ENCODE results near the gene ALLC. TPM values are rescaled to one million over a fixed set of nuclear protein-coding genes. Genes with fewer than 3 reads are reported as not detected.
A peak's percentile ranks its signal among the peaks of the same experiment; 100 is the strongest.
"Not testable (repeated sequence)": the region's sequence is repeated elsewhere in the genome, so short reads cannot be mapped to it uniquely, and the experiment has no call there.

The ALLC gene
- polyA plus RNA-seq, 4 donors, result 0.23 TPM; not detected in 3

- DNase-seq (ENCODE audit: low read depth in 4 of 4, low spot score in 3 of 4), result no peak
Observed at GRCh38 chr2:3654011-3654410, 4.0 kb upstream of the ALLC start.

- DNase-seq (ENCODE audit: low read depth in 4 of 4, low spot score in 3 of 4), result no peak
Observed at GRCh38 chr2:3654531-3655225, 3.3 kb upstream of the ALLC start.

GRCh38 chr2:3655871-3656761 is 1.9 kb upstream of the ALLC start:
- no peak for DNase-seq (ENCODE audit: low read depth in 4 of 4, low spot score in 3 of 4)

GRCh38 chr2:3656762-3657721 is 958 bp upstream of the ALLC start:
- peak in 1 of 4 donors; percentile 30 for DNase-seq (ENCODE audit: low read depth in 4 of 4, low spot score in 3 of 4)

GRCh38 chr2:3659447-3660432 is 1.7 kb downstream of the ALLC start:
- DNase-seq (ENCODE audit: low read depth in 4 of 4, low spot score in 3 of 4), result peak in 1 of 4 donors; percentile 33

GRCh38 chr2:3660640-3661039 is 2.6 kb downstream of the ALLC start:
- not testable (repeated sequence) for DNase-seq (ENCODE audit: low read depth in 4 of 4, low spot score in 3 of 4)

GRCh38 chr2:3661149-3661660 is 3.2 kb downstream of the ALLC start:
- DNase-seq (ENCODE audit: low read depth in 4 of 4, low spot score in 3 of 4), result no peak

- no peak for DNase-seq (ENCODE audit: low read depth in 4 of 4, low spot score in 3 of 4)
Observed at GRCh38 chr2:3662239-3662638, 4.2 kb downstream of the ALLC start.

- DNase-seq (ENCODE audit: low read depth in 4 of 4, low spot score in 3 of 4), result no peak
Observed at GRCh38 chr2:3664118-3664517, 6.1 kb downstream of the ALLC start.

- no peak for DNase-seq (ENCODE audit: low read depth in 4 of 4, low spot score in 3 of 4)
Observed at GRCh38 chr2:3664925-3665324, 6.9 kb downstream of the ALLC start.

- no peak for DNase-seq (ENCODE audit: low read depth in 4 of 4, low spot score in 3 of 4)
Observed at GRCh38 chr2:3665886-3666612, 8.0 kb downstream of the ALLC start.

GRCh38 chr2:3666613-3666975 is 8.6 kb downstream of the ALLC start:
- DNase-seq (ENCODE audit: low read depth in 4 of 4, low spot score in 3 of 4), result no peak

- no peak for DNase-seq (ENCODE audit: low read depth in 4 of 4, low spot score in 3 of 4)
Observed at GRCh38 chr2:3667151-3667631, 9.2 kb downstream of the ALLC start.

GRCh38 chr2:3669656-3670055 is 11.7 kb downstream of the ALLC start:
- no peak for DNase-seq (ENCODE audit: low read depth in 4 of 4, low spot score in 3 of 4)

- no peak for DNase-seq (ENCODE audit: low read depth in 4 of 4, low spot score in 3 of 4)
Observed at GRCh38 chr2:3670376-3670775, 12.4 kb downstream of the ALLC start.

GRCh38 chr2:3670941-3671340 is 12.9 kb downstream of the ALLC start:
- no peak for DNase-seq (ENCODE audit: low read depth in 4 of 4, low spot score in 3 of 4)

GRCh38 chr2:3672861-3673678 is 15.1 kb downstream of the ALLC start:
- DNase-seq (ENCODE audit: low read depth in 4 of 4, low spot score in 3 of 4), result no peak

All from right renal pelvis (tissue), 4 donors.